Breast epithelium (tissue), 4 donors: Measurements from ENCODE around the gene LTB4R2. TPM values are rescaled to one million over a fixed set of nuclear protein-coding genes. Genes with fewer than 3 reads are reported as not detected.

Experiments used
- DNase-seq, 2 donors: peaks; one replicate each; pipeline ENCODE4 v3.0.0-alpha.2; 2019; ENCODE audit warnings: low spot score in 2 of 2
- H3K27ac ChIP-seq, 2 donors: fragments of 200-600 bp; sonication (generic) in 1 of 2; one replicate each; pipeline ENCODE4 v1.5.1; 2016 to 2019; ENCODE audit warnings: mild to moderate bottlenecking in 1 of 2
- H3K27me3 ChIP-seq, 2 donors: fragments of 200-600 bp; sonication (generic) in 1 of 2; one replicate each; pipeline versions ENCODE4 v1.5.1 to v1.6.0; 2017 to 2019; ENCODE audit warnings: control low read depth in 1 of 2, mild to moderate bottlenecking in 1 of 2
- H3K36me3 ChIP-seq: fragments of 200-600 bp; one replicate; pipeline ENCODE4 v1.5.1; 2019
- H3K4me1 ChIP-seq, 2 donors: fragments of 200-600 bp; sonication (generic); one replicate each; pipeline ENCODE4 v1.5.1; 2016 to 2019; ENCODE audit warnings: control low read depth in 1 of 2
- H3K4me3 ChIP-seq, 3 donors: fragments of 200-600 bp; sonication (generic); 1 replicate in 2 of 3; 2 replicates in 1 of 3; pipeline ENCODE4 v1.5.1; 2016 to 2019; ENCODE audit warnings: mild to moderate bottlenecking in 3 of 3, moderate library complexity in 2 of 3
- H3K9me3 ChIP-seq, 2 donors: fragments of 200-600 bp; sonication (generic) in 1 of 2; one replicate each; pipeline ENCODE4 v1.5.1; 2016 to 2019; ENCODE audit warnings: control low read depth in 1 of 2
- POLR2A ChIP-seq: fragments of 450-650 bp; IDR thresholded peaks from one replicate; pipeline ENCODE4 v1.6.1; 2016; ENCODE audit warnings: antibody characterized with exemption, mild to moderate bottlenecking, moderate library complexity
- POLR2AphosphoS5 ChIP-seq, 3 donors: sonication (generic); formaldehyde crosslinking; IDR thresholded peaks; one replicate each; pipeline ENCODE4 v1.6.1; 2017; ENCODE audit warnings: antibody characterized with exemption in 3 of 3
- intact Hi-C: fragments of 100-400 bp; cut with DNase I; formaldehyde crosslinking; loops from one replicate; pipeline ENCODE4 v1.15.1; 2023; ENCODE audit warnings: low total_unique reads
- total RNA-seq, 3 donors: library from RNA; depleted of rRNA; stranded (reverse); fragments of >200 nt; gene quantifications; one replicate each; pipeline ENCODE4 v1.1.0, GENCODE V29; 2016
- TF ChIP-seq, protein P1 (sequence below), 3 donors: fragments of 450-650 bp; IDR thresholded peaks; one replicate each; pipeline ENCODE4 v1.5.1; 2016 to 2017; ENCODE audit warnings: antibody characterized with exemption in 3 of 3, mild to moderate bottlenecking in 3 of 3, moderate library complexity in 3 of 3

LTB4R2 gene
- total RNA-seq, 3 donors from 2014 or later, result 8.5 to 11.1 (median 9.4) TPM

DNA sequence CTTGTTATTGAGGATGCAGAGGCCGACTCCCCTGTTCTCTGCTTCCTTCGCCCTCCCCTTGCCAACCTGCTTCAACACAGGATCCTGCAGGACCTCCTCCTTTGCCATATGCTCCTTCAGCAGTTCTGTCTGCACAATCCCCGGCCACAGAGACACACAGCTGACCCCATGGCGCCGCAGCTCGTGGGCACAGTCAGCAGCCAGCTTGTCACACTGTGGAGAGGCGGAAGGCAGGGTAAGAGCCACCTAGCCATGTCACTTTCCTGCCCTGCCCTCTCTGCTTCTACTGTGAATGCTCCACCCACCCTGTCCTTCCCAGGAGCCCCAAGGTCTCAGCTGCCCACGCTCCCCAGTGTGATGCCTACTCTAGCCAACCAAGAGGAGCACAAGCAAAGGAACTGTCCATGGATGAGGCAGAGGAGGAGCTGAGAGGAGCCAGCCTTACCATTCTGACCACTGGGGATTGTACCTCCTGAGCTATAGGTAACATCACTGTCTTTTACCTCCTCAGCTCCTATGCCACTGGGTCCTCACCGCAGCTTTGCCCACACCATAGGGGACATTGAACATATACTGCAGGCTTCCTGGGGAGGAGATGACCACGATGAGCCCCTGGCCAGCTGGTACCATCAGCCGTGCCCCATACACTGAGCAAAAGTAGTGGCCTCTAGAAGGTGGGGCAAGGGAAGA is 17.7 kb upstream of the LTB4R2 start:
- H3K27me3 ChIP-seq, result no peaks in the 10 kb centered on the region
- no peaks in the 10 kb centered on the region for H3K4me1 ChIP-seq
- intact Hi-C loops, result no loop called here
- DNase-seq, result no peak
- peaks cover 4% of the 10 kb centered on the region for H3K36me3 ChIP-seq
- TF ChIP-seq POLR2A, result no peak
- TF ChIP-seq, protein P1, sequence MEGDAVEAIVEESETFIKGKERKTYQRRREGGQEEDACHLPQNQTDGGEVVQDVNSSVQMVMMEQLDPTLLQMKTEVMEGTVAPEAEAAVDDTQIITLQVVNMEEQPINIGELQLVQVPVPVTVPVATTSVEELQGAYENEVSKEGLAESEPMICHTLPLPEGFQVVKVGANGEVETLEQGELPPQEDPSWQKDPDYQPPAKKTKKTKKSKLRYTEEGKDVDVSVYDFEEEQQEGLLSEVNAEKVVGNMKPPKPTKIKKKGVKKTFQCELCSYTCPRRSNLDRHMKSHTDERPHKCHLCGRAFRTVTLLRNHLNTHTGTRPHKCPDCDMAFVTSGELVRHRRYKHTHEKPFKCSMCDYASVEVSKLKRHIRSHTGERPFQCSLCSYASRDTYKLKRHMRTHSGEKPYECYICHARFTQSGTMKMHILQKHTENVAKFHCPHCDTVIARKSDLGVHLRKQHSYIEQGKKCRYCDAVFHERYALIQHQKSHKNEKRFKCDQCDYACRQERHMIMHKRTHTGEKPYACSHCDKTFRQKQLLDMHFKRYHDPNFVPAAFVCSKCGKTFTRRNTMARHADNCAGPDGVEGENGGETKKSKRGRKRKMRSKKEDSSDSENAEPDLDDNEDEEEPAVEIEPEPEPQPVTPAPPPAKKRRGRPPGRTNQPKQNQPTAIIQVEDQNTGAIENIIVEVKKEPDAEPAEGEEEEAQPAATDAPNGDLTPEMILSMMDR (IDR thresholded peaks at IDR 0.05), result no peak
- TF ChIP-seq POLR2AphosphoS5 (IDR thresholded peaks at IDR 0.05), result no peak
- no peak overlapping the region for H3K4me3 ChIP-seq
- H3K9me3 ChIP-seq, result no peaks in the 10 kb centered on the region
- no peak overlapping the region for H3K27ac ChIP-seq

DNA sequence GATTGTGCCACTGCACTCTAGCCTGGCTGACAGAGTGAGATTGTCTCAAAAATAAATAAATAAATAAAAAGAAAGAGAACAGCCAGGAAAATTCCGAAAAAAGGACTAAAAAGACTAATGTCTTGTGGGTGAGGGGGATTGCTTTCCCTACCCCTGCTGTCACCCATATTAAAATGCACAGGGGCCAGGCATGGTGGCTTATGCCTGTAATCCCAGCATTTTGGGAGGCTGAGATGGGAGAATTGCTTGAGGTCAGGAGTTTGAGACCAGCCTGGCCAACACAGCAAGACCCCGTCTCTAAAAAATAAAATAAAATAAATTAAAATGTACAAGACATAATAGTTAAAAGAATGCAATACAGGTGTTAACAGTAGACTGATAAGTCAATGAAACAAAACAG is 16.4 kb upstream of the LTB4R2 start:
- H3K36me3 ChIP-seq, result peaks cover 4% of the 10 kb centered on the region
- H3K27ac ChIP-seq, result no peak overlapping the region
- no peaks in the 10 kb centered on the region for H3K9me3 ChIP-seq
- no peaks in the 10 kb centered on the region for H3K27me3 ChIP-seq
- TF ChIP-seq, protein P1 (IDR thresholded peaks at IDR 0.05), result no peak
- TF ChIP-seq POLR2A, result no peak
- no peak for TF ChIP-seq POLR2AphosphoS5 (IDR thresholded peaks at IDR 0.05)
- no peak overlapping the region for H3K4me3 ChIP-seq
- DNase-seq, result no peak
- intact Hi-C loops, result no loop called here
- no peaks in the 10 kb centered on the region for H3K4me1 ChIP-seq

DNA sequence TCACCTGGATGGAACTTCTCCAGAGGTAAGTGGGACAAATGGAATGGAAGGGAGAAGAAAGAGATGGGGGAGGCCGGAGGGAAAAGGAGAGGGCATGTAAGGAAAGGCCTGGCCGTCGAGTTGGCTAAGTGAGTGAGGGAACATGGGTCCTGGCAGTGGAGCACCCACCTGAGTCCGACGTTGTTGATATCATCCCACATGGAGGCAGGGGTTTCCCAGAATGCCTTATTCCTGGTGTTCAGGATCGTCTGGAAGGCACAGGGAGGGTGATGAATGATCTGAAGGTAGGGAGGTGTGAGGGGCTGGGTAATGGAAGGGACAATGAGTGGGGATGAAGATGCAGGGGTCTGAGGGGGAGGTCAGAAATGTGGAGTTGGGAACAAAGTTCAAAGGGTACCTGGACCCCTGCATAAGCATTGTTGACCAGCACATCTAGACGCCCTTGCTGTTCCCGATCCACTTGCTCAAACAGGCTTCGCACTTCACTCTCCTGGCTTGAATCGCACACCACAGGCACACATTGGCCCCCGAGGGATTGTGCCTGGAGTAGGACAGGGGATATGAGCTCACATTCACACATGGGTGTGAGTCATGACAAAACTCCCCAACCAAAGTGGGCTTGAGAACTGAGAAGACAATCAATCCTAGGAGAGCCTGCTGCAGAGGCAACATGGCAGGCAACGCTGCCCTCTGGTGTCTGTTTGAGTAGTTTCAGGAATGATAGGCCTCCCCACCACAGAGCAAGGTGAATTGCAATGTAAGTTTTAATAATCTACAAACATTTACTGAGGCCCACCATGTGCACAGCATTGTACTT is 13.4 kb upstream of the LTB4R2 start:
- Histone ChIP-seq H3K4me1 (peaks cover 4 to 11% of the 10 kb centered on the region in 2 donors), H3K36me3 (peaks cover 4% of the 10 kb centered on the region), H3K27me3 (no peaks in the 10 kb centered on the region), H3K9me3 (no peaks in the 10 kb centered on the region), H3K27ac (peak overlapping the region; percentile 3 to 33), H3K4me3 (no peak overlapping the region)
- TF ChIP-seq, protein P1 (IDR thresholded peaks at IDR 0.05), result peak in 2 of 3 donors; percentile 63 to 70
- TF ChIP-seq POLR2A, result no peak
- intact Hi-C loops, result no loop called here
- no peak for DNase-seq

DNA sequence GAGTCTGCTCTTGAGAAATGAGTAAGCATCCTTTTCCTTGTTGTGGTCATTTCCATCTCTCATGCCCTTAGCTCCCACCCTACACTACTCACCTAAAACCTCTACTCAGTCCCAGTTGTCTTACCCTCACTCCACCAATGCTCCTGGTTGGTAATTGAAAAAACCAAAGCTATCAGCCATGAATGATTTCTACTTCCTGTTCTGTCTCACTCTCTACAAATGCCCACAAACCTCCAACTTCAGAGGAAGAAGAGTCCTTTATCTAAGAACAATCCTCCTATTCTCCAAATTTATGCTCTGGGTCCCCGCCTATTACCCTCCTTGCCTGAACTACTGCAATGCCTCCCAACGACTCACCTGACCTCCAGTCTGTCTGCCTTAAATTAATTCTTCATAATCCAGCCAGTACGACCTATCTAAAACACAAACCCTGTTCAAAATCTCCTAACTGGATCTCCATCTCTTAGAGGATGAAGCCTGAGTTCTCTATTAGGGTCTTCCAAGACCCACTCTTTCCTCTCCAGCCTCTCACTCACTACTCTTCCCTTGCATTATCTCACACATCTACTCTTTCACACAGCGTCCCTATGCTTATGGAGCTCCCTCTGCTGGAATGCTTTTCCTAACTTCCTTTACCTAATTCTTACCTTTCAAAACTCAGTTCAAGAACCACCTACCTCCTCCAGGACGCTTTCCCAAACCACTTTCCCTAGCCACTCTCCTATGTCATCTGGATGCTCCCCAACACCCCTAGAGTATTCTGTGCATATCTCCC is 12.6 kb upstream of the LTB4R2 start:
- TF ChIP-seq, protein P1 (IDR thresholded peaks at IDR 0.05), result peak in 2 of 3 donors; percentile 1 to 37
- TF ChIP-seq POLR2A (no peak), POLR2AphosphoS5 (IDR thresholded peaks at IDR 0.05) (no peak)
- intact Hi-C loops, result no loop called here
- no peaks in the 10 kb centered on the region for H3K9me3 ChIP-seq
- peaks cover 4% of the 10 kb centered on the region for H3K36me3 ChIP-seq
- peak overlapping the region; percentile 3 to 34 for H3K27ac ChIP-seq
- no peak overlapping the region for H3K4me3 ChIP-seq
- DNase-seq, result no peak
- H3K4me1 ChIP-seq, result peaks cover 4 to 11% of the 10 kb centered on the region in 2 donors
- no peaks in the 10 kb centered on the region for H3K27me3 ChIP-seq
